ENCODE data around the gene TLX2.

TLX2 gene

DNA sequence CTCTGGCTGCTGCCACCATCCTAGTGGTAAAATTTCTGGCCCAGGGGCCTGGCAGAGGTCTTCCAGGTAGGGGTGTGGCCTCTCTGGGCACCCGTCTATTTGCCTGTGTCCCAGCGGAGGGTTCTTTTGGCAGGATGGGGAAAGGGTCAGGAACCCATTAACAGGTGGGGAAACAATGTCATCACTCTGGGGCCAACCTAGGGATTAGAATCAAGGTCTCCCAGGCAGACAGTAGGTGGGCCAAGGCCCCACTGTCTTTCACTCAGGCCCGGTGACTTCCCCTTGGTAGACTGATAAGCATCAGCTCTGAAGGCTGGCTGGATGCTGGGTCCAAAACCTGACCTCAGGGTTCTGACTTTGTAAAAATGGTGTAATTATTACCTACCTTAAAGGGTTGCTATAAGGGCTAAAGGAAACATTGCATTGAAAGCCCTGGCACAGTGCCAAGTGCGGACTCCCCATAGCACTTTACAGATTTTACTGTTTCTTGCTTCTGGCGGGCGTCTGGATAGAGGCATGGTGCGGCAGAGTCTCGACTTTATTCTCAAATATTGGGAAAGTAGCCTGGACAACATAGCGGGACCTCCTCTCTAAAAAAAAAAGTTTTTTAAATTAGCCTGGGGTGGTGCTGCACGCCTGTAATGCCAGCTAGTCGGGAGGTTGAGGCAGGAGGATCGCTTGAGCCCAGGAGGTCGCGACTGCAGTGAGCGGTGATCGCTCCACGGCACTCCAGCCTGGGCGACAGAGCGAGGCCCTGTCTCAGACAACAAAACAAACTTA, 17.1 kb upstream of the TLX2 start:
- no peak for DNase-seq (ENCODE audit: low read depth, low spot score)

DNA sequence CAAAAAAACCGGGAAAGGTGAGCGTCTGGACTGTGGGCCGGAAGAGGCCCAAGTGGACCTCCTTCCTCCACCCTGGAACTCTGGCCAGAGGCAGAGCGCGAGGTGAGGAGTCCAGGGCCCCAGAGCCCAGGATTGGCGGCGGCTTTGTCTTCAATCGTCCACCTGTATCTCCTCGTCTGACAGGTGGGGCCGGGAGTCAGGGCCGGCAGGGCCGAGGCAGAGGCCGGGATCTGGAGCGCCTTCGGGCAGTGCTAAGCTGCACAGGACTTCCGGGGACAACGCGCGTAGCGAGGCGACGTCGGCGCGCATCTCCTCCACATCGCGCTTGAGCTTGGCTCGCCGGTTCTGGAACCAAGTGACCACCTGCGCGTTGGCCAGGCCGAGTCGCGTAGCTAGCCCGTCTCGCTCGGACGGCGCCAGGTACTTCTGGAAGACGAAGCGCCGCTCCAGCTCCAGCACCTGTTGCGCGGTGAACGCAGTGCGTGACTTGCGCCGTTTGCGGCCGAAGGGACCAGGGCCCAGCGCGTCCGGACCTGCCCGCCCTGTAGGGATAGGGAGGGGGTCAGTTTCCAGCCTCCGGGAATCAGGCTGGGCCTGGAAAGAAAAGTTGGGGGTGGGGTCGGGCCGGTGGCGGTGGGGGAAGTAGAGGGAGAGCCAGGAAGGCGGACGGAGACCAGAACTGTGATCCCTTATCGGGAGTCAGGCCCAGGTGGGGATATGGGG, 16.3 kb upstream of the TLX2 start:
- DNase-seq (ENCODE audit: low read depth, low spot score) = no peak

DNA sequence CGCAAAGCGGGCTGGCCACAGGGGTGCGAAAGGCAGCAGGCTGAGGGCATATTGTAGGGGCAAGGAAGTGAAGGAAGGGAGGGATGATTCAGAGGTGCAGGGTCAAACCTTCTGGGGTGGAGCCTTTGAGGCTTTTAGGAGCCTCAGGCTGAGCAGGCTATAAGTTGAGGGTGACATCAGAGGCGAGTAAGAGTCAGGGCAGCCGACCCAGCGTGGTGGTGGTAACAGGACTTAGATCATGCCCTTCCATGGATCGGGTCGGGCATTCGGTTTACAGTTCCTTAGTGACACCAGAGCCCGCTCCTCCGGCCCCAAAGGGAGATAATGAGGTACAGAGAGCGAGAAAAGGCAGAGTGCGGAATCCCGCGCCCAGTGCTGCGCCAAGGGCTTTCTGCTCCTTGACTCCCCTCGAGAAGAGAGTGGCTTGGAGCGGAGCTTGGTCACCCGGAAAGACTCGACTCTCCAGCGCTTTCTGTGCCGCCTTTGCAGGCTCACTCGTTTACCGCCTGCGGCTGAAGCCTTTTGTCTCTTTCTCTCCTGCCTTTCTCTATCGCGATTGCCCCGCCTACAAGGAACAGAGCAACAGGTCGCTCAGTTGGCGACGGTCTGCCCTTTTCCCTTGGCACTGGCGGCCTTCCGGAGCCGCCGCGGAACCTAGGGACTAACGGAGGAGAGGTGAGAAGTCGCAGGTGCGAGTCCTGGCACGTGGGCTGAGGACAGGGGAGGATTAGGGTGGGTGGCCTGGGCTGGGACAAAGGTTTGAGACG, 15.6 kb upstream of the TLX2 start:
- no peak for DNase-seq (ENCODE audit: low read depth, low spot score)

DNA sequence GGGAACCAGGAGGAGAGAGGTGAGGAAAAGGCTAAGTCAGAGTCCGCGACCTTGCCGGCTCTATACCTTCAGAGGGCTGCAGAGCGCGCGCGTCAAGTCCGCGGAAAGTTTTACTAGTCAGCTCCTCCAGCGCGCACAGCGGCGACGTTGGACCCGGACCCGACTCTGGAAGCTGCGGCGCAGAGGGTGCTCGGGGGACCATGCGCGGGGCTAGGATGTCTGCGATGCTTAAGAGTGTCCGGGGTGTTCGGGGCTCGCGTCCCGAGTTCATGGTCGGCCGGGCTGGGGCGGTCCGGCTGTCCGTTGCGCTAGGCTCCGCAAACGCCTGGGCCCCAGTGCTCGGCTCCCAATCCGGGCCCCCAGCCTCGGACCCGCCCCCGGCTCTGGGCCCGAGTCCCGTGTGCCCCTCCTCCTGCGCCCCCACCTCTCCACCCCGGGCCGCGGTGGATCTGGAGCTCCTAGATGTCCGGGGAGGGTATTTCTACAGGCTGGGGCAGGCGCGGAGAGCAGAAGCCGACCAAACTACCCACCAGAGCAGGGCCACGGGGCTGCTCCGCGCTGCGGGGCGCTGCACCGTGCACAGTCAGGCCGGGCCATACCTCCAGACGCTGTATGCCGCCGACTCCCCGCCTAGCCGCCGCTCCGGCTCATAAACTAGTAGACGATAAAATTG, 14.8 kb upstream of the TLX2 start, which contains the start of gene LBX2:
LBX2 (minus strand) TSS at position 337 of the 673 bp plus-strand sequence; CDS start at position 271, 66 bp downstream.
- no peak for DNase-seq (ENCODE audit: low read depth, low spot score)

GRCh38 chr2:74499940-74500577, 14.2 kb upstream of the TLX2 start:
- DNase-seq (ENCODE audit: low read depth, low spot score) = no peak

DNA sequence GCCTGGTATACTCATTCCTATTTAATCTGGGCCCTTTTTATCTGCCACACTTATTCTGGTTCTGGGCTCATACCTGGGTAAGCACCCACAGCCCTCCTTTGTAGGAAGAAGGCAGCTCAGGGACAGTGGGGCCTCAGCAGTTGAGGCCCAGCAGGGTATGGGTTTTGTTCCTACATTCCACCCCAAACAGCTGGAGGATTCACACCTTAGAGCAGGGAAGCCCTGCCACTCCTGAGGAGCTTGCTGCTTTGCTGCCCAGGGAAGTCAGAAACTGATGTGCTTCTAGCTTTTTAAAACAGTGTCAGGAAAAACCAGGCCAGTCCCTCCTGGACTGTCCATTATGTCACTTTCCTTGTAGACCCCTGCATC, 13.7 kb upstream of the TLX2 start:
- no peak for DNase-seq (ENCODE audit: low read depth, low spot score)

DNA sequence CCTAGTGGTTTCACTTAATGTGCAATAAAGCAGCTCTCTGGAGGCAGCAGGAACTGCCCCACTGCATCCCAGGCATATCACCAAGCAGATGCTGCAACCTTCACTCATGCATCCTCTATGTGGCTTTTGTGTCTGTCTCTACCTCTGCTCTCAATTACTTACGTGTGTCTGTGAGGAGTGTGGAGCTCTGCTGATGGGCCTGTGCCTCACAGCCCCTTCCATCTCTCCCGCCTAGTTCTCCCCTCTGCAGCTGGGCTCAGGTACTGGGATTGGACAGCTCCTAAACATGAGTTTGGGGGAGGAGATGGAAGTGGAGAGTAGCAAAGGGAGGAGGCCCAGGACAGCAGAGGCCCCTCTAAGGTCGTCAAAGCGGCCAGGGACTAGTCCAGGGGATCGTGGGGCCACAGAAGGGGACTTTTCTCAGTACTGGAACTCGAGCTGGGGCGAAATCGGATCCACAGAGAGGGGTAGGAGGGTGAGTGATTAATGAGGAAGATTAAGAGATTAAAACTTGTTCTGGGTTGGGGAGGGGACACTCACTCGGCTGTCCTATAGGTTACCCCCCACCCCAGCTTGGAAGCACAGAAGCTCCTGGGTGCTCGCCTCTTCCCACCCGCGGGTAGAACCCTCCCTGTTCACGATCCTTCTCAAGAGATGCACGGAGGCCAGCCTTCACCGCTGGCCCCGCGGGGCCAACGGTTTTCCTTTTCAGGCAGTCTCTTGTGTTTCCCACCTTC, 12.7 kb upstream of the TLX2 start:
- DNase-seq (ENCODE audit: low read depth, low spot score) = no peak

GRCh38 chr2:74502147-74502719, 12.0 kb upstream of the TLX2 start:
- no peak for DNase-seq (ENCODE audit: low read depth, low spot score)

GRCh38 chr2:74502720-74503505, 11.3 kb upstream of the TLX2 start:
- no peak for DNase-seq (ENCODE audit: low read depth, low spot score)

- no peak for DNase-seq (ENCODE audit: low read depth, low spot score)
Observed at GRCh38 chr2:74503506-74504475, 10.5 kb upstream of the TLX2 start.

- no peak for DNase-seq (ENCODE audit: low read depth, low spot score)
Observed at GRCh38 chr2:74504591-74504990, 9.7 kb upstream of the TLX2 start.

DNA sequence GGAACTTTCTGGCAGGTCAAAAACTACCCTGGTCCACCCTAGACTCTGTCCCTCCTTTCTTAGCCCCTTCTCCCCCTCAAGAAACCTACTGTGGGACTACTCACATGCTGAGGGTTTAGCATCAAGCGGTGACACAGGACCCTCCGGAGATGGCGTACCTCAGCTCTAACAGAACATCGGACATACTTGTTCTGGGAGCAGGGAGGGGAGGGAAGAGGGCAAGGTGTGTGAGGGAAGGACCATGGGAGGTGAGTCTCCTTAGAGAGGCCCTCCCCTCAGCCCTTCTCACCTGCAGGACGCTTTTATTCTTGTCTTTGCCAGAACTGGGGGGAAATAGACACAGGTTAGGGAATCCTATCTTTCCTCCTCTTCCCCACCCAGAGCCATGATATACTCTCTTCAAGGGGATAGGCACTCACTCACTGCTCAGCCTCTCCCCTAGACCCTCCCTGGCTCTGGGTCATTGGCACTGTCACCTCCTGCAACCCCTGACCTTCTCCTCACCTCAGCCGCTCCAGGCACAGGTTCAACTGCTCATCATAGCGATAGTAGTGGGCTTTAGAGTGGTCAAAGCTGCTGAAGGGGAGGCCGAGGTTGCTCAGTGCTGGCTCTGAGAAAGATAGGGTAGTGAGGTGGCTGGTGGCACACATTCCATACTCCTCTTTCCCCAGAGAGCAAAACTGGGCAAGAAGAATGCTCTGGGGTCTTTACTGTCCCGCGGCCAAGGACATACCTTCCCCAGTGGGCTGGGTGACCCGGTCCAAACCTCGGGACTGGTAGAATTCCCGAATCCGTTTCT, 8.6 kb upstream of the TLX2 start:
- DNase-seq (ENCODE audit: low read depth, low spot score) = no peak

DNA sequence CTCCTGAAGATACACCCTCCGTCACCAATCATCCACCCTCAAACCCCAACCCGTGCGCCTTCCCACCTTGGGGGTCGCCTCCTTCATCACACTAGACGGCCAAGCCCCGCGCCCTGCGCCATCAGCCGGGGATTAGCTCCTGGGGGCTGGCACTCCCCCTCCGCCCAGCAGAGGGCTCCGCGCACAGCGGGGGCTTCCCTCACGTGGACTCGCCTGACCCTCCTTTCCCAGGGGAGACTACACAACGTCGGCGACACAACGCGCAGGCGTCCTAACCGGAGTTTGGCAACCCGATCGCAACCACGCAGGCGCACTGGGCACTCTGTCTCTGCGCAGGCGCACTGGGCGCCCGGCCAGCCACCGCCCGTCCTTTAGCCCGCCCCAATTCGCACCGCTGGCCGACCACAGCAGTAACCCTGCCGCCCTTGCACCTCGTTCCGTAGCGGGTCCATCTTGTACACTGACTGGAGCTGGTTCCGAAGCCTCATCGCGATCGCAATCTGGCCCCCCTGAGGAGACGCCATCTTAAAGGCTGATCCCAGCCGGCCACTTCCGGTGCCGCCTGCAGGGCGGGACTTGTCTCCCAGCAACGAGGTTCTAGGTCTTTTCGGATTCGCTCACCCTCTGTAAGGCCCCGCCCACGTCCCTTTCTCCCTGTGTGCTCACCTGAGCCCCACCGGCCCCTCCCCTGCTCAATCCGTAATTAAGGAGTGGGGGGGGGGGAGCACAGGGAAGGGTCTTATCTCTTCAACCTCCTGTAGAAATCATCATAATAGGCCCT, 6.9 kb upstream of the TLX2 start, which contains the start of gene PCGF1:
PCGF1 (minus strand) TSS at position 551 of the 781 bp plus-strand sequence; CDS start at position 524, 27 bp downstream.
- DNase-seq (ENCODE audit: low read depth, low spot score) = peak; percentile 96

GRCh38 chr2:74507926-74508520, 6.2 kb upstream of the TLX2 start:
- no peak for DNase-seq (ENCODE audit: low read depth, low spot score)

GRCh38 chr2:74510272-74510671, 4.0 kb upstream of the TLX2 start:
- no peak for DNase-seq (ENCODE audit: low read depth, low spot score)
